K562 (cell line): ENCODE results near the gene EEFSEC. TPM values are rescaled to one million over a fixed set of nuclear protein-coding genes. Genes with fewer than 3 reads are reported as not detected.

Source experiments
- ATAC-seq: fragments of 200-7000 bp; cut with Tn5 transposase; 3 replicates; pipeline ENCODE4 v1.9.1; 2020; ENCODE audit warnings: moderate library complexity
- BruUV-seq: library from RNA; stranded (reverse); fragments of 400-500 nt; replicated peaks from 2 replicates; lab custom pipeline; 2021; lab: Mats Ljungman, UMichigan
- CTCF ChIA-PET: fragments of 300-600 bp; formaldehyde crosslinking; extraction: SDS; loops from one replicate; lab custom pipeline; 2021; ENCODE audit warnings: low intra/inter-chr PET ratio; lab: Yijun Ruan, JAX
- POLR2A ChIA-PET: fragments of 300-600, 350-650 bp; sonication (Branson Sonifier 250); formaldehyde crosslinking; extraction: SDS; loops from one replicate; lab custom pipeline; 2021; ENCODE audit warnings: antibody characterized with exemption, inconsistent platforms; lab: Yijun Ruan, JAX
- DNase-seq, 4 experiments: peaks; one replicate each; pipeline versions ENCODE4 v3.0.0 to v3.0.0-alpha.2; 2011 to 2018; ENCODE audit warnings: low spot score in 3 of 4, mixed read lengths in 3 of 4; ENCODE audit errors: extremely low read depth in 1 of 4
- FAIRE-seq: peaks from 2 replicates; lab custom pipeline; 2011; peaks lifted over from hg19 to GRCh38; lab: Jason Lieb, UNC
- H2AFZ ChIP-seq: 2 replicates; pipeline ENCODE4 v1.6.0; 2011; ENCODE audit warnings: low read depth, low read length, control low read depth, inconsistent platforms
- H3K27ac ChIP-seq: fragments of 200-600 bp; 3 replicates; pipeline ENCODE4 v1.8.0; 2011; ENCODE audit warnings: low read depth, mild to moderate bottlenecking, control low read depth, inconsistent platforms, low read length, moderate library complexity, mixed read lengths; ENCODE audit errors: extremely low read depth
- H3K27me3 ChIP-seq, 2 experiments: fragments of 300-600 bp in 1 of 2; 2 replicates in 1 of 2; 3 replicates in 1 of 2; pipeline versions ENCODE4 v1.6.0 to v1.8.0; 2011; ENCODE audit warnings: inconsistent platforms in 2 of 2, low read length in 2 of 2, mild to moderate bottlenecking in 1 of 2, mixed read lengths in 1 of 2, moderate library complexity in 1 of 2; ENCODE audit not compliant: control insufficient read depth in 2 of 2, insufficient read depth in 2 of 2
- H3K36me3 ChIP-seq: fragments of 300-600 bp; 3 replicates; pipeline ENCODE4 v1.8.0; 2011; ENCODE audit warnings: mild to moderate bottlenecking, low read length, inconsistent platforms; ENCODE audit not compliant: control insufficient read depth, insufficient read depth
- H3K4me1 ChIP-seq, 2 experiments: fragments of 200-600 bp in 1 of 2; replicated peaks in 1 of 2; 2 replicates in 1 of 2; 3 replicates in 1 of 2; pipeline versions ENCODE4 v1.5.1 to v1.8.0; 2011; ENCODE audit warnings: inconsistent platforms in 2 of 2, low read length in 2 of 2, mild to moderate bottlenecking in 1 of 2, mixed read lengths in 1 of 2, moderate library complexity in 1 of 2; ENCODE audit not compliant: control insufficient read depth in 2 of 2, insufficient read depth in 2 of 2
- H3K4me2 ChIP-seq: 2 replicates; pipeline ENCODE4 v1.6.1; 2011; ENCODE audit warnings: low read length, control low read depth, inconsistent platforms, mixed read lengths; ENCODE audit not compliant: insufficient read depth
- H3K4me3 ChIP-seq: fragments of 200-600 bp; sonication (generic), shearing (Covaris generic); 2 replicates; pipeline ENCODE4 v1.5.1; 2016; ENCODE audit warnings: control low read depth, inconsistent platforms
- H3K79me2 ChIP-seq: fragments of 200-600 bp; 3 replicates; pipeline ENCODE4 v1.8.0; 2011; ENCODE audit warnings: low read length, inconsistent platforms; ENCODE audit not compliant: control insufficient read depth, insufficient read depth
- H3K9ac ChIP-seq, 2 experiments: 2 replicates each; pipeline versions ENCODE4 v1.6.0 to v1.6.1; 2011; ENCODE audit warnings: low read depth in 2 of 2, low read length in 2 of 2, control low read depth in 1 of 2, inconsistent platforms in 1 of 2, mild to moderate bottlenecking in 1 of 2, mixed read lengths in 1 of 2; ENCODE audit not compliant: insufficient read depth in 1 of 2
- H3K9me1 ChIP-seq: one replicate; pipeline ENCODE4 v1.6.0; 2011; ENCODE audit warnings: inconsistent platforms, mild to moderate bottlenecking, low read length, moderate library complexity; ENCODE audit not compliant: control insufficient read depth, insufficient read depth
- H3K9me3 ChIP-seq: replicated peaks from 2 replicates; pipeline ENCODE4 v1.5.1; 2011; ENCODE audit warnings: low read depth, low read length, inconsistent platforms; ENCODE audit not compliant: control insufficient read depth, insufficient read depth
- H4K20me1 ChIP-seq: replicated peaks from 2 replicates; pipeline ENCODE4 v1.6.1; 2011; ENCODE audit warnings: low read length, inconsistent platforms, mixed read lengths; ENCODE audit not compliant: control insufficient read depth, insufficient read depth
- ADNP ChIP-seq: fragments of 200-800 bp; sonication (Bioruptor generic); IDR thresholded peaks from 2 replicates; pipeline ENCODE4 v1.6.1; 2016; ENCODE audit warnings: missing genetic modification characterization, missing compliant biosample characterization
- DMBX1 ChIP-seq: fragments of 250-450 bp; sonication (Bioruptor Pico); IDR thresholded peaks from 2 replicates; pipeline ENCODE4 v1.8.0; 2022; ENCODE audit warnings: inconsistent platforms, mild to moderate bottlenecking, moderate library complexity, borderline replicate concordance
- ETV1 ChIP-seq: fragments of 450-650 bp; conservative IDR thresholded peaks from 2 replicates; pipeline ENCODE4 v1.6.1; 2016; ENCODE audit warnings: missing genetic modification characterization, control low read depth, low read depth, missing compliant biosample characterization
- FOXP4 ChIP-seq: sonication (generic); formaldehyde crosslinking; IDR thresholded peaks from 2 replicates; pipeline ENCODE4 v1.8.0; 2022; ENCODE audit warnings: mild to moderate bottlenecking, missing genetic modification reagents, borderline replicate concordance
- TFAP4 ChIP-seq: sonication (generic); formaldehyde crosslinking; IDR thresholded peaks from 2 replicates; pipeline ENCODE4 v1.8.0; 2022; ENCODE audit warnings: missing genetic modification reagents, mild to moderate bottlenecking, moderate library complexity, borderline replicate concordance
- ZBTB11 ChIP-seq, 3 experiments: fragments of 200-800 bp in 1 of 3; fragments of 250-450 bp in 1 of 3; fragments of 450-650 bp in 1 of 3; sonication (Bioruptor Pico) in 1 of 3; sonication (Bioruptor generic) in 1 of 3; formaldehyde crosslinking in 1 of 3; IDR thresholded peaks; 2 replicates each; pipeline versions ENCODE4 v1.6.1 to v1.8.0; 2016 to 2022; ENCODE audit warnings: mild to moderate bottlenecking in 2 of 3, missing genetic modification characterization in 2 of 3, missing compliant biosample characterization in 1 of 3, moderate library complexity in 1 of 3
- WGBS: fragments of 100-300 bp; shearing (Covaris generic); methylation state at CpG from one replicate; pipeline ENCODE4 v1.1.6; 2016; ENCODE audit warnings: low coverage, mixed read lengths; ENCODE audit not compliant: insufficient coverage; ENCODE audit errors: missing lambda C conversion rate; 5-methylcytosine and 5-hydroxymethylcytosine counted together
- in situ Hi-C: fragments of 300-500 bp; cut with MboI; formaldehyde crosslinking; loops from 4 replicates; pipeline ENCODE4 v1.15.0; 2018; ENCODE audit warnings: inconsistent platforms, mixed read lengths
- intact Hi-C: fragments of 100-400 bp; cut with micrococcal nuclease; formaldehyde crosslinking; loops from 2 replicates; pipeline ENCODE4 v1.14.2; 2022
- polyA plus RNA-seq, 8 experiments: library from polyadenylated mRNA; depleted of rRNA in 4 of 8; stranded (reverse) in 5 of 8; unstranded in 3 of 8; fragments of >200 nt; fragmentation: Nextera tagmentation in 2 of 8; fragmentation: Illumina TruSeq in 1 of 8; extraction: Ambion mirVana in 2 of 8; extraction: Trizol in 1 of 8; gene quantifications; 2 replicates each; pipeline versions ENCODE4 v1.2.1 to v1.2.3, GENCODE V29; 2011 to 2014; ENCODE audit warnings: inconsistent platforms in 1 of 8, missing spikeins in 1 of 8
- total RNA-seq, 7 experiments: library from RNA; depleted of rRNA in 6 of 7; stranded (reverse); fragments of >200 nt in 6 of 7; fragmentation: Illumina TruSeq in 2 of 7; extraction: Trizol in 2 of 7; gene quantifications; 2 replicates each; pipeline versions ENCODE4 v1.2.1 to v1.2.3, GENCODE V29; 2011 to 2021; ENCODE audit warnings: low replicate concordance in 1 of 7

The EEFSEC gene
- total and polyA plus RNA-seq, 9 of the 15 experiments (the other 6 are each of a cell fraction or from before 2014, with no cell fraction given): 0.35 to 11.8 (median 7.7) TPM

DNA sequence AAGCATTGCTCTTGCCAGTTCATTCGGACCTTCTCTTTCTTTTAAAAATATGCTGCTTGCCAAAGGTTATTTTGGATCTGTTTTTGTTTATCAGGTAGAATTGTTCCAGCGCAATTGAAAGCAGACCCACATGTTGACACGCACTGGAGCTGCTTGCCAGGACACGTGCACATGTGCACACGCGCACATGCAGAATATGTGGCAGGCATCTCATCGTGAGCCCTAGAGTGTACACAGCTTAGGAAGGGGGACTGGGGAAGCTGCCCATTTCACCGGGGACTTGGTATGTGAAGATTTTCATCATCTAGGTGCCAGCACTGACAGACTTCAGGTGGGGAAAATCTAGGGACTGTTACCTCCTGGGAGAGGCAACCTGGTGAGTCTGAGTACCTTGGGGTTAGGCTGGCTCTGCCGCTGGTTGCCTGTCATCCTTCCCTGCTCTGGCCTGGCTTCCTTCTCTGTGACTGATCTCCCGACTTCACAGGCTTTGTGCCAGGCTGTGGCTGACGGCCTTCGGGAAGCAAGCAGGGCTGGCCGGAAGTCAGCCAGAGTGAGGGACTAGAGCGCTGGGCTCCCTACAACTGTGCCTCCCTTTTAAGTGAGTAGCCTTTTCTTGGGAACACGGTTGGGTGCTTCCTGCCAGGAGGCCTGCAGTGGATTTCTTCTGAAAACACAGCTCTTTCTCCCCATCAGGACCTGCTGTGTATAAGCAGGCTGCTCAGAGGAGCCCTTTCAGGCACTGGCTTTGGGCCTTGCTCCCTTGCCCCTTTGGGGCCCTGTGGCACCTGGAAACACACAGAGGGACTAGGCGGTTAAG, 129.3 kb downstream of the EEFSEC start:
- Histone ChIP-seq H3K9ac (peak overlapping the region in 1 of 2 experiments; percentile 52; a peak in 2 of 4 replicates), H3K4me3 (no peak overlapping the region), H3K36me3 (no peaks in the 10 kb centered on the region; the same call in 2 of the 3 replicates), H3K4me2 (no peak overlapping the region), H3K9me1 (no peaks in the 10 kb centered on the region), H3K79me2 (no peaks in the 10 kb centered on the region), H3K27me3 (no peaks in the 10 kb centered on the region), H2AFZ (no peak overlapping the region), H4K20me1 (no peaks in the 10 kb centered on the region), H3K9me3 (no peaks in the 10 kb centered on the region), H3K27ac (no peak overlapping the region), H3K4me1 (no peaks in the 10 kb centered on the region; a peak in 1 of 5 replicates)
- intact Hi-C loops (no loop called here), in situ Hi-C loops (no loop called here)
- ChIA-PET CTCF (no interaction called here), POLR2A (interaction anchor here (0.6 to 1.0 kb wide), 3 partner anchors 13 to 1158 kb away, joined by 3 to 4 read pairs (median 3); no protein-coding TSS in a partner anchor)
- FAIRE-seq (no peak), ATAC-seq (no peak), DNase-seq (no peak)
- BruUV-seq: no TSS peak
- whole genome bisulfite sequencing: 78% methylated on average over 9 of the region's 16 CpGs
- TF ChIP-seq FOXP4 (CRISPR knock-in tag): no peak
- TF ChIP-seq ADNP: no peak
- TF ChIP-seq ZBTB11 (CRISPR knock-in tag; IDR thresholded peaks at IDR 0.05): no peak
- TF ChIP-seq TFAP4 (CRISPR knock-in tag): no peak
- TF ChIP-seq DMBX1 (CRISPR knock-in tag): no peak
- TF ChIP-seq ETV1 (tag): no peak
